Measurements from ENCODE around the gene CROCC2. TPM values are rescaled to one million over a fixed set of nuclear protein-coding genes. Genes with fewer than 3 reads are reported as not detected.

CROCC2 gene
- total RNA-seq, 4 donors from 2014 or later: 0.07 TPM; not detected in 3

- H3K27ac ChIP-seq: no peak overlapping the region
- H3K27me3 ChIP-seq: no peaks in the 10 kb centered on the region
- no peak for TF ChIP-seq CTCF (IDR thresholded peaks at IDR 0.05 in 4 of 5, conservative IDR thresholded peaks at IDR 0.05 in 1 of 5)
- no peak for TF ChIP-seq POLR2A (IDR thresholded peaks at IDR 0.05)
- intact Hi-C loops (cut with DNase I; ENCODE audit: low total_unique reads): no loop called here
- H3K9me3 ChIP-seq: no peaks in the 10 kb centered on the region
- H3K4me1 ChIP-seq: no peaks in the 10 kb centered on the region
- DNase-seq: peak; percentile 1 to 10
- in situ Hi-C loops (cut with MboI; ENCODE audit: low sequenced_read_pairs in 4 of 4): no loop called here
- no peaks in the 10 kb centered on the region for H3K36me3 ChIP-seq
- H3K4me3 ChIP-seq: no peak overlapping the region
- ATAC-seq: no peak
Observed at GRCh38 chr2:240922245-240922981, 16.3 kb downstream of the CROCC2 start.

- Histone ChIP-seq H3K4me1 (no peaks in the 10 kb centered on the region), H3K36me3 (no peaks in the 10 kb centered on the region), H3K4me3 (no peak overlapping the region), H3K27ac (no peak overlapping the region), H3K9me3 (no peaks in the 10 kb centered on the region), H3K27me3 (no peaks in the 10 kb centered on the region)
- DNase-seq (peak in 1 of 2 donors; percentile 5), ATAC-seq (no peak)
- TF ChIP-seq POLR2A (IDR thresholded peaks at IDR 0.05) (no peak), CTCF (IDR thresholded peaks at IDR 0.05 in 4 of 5, conservative IDR thresholded peaks at IDR 0.05 in 1 of 5) (no peak)
- in situ Hi-C loops (cut with MboI; ENCODE audit: low sequenced_read_pairs in 4 of 4): no loop called here
- intact Hi-C loops (cut with DNase I; ENCODE audit: low total_unique reads): no loop called here
Observed at GRCh38 chr2:240922982-240923537, 16.9 kb downstream of the CROCC2 start.

- H3K27ac ChIP-seq: no peak overlapping the region
- in situ Hi-C loops (cut with MboI; ENCODE audit: low sequenced_read_pairs in 4 of 4) (no loop called here), intact Hi-C loops (cut with DNase I; ENCODE audit: low total_unique reads) (no loop called here)
- no peak overlapping the region for H3K4me3 ChIP-seq
- H3K27me3 ChIP-seq: no peaks in the 10 kb centered on the region
- no peaks in the 10 kb centered on the region for H3K4me1 ChIP-seq
- no peak for TF ChIP-seq CTCF (IDR thresholded peaks at IDR 0.05 in 4 of 5, conservative IDR thresholded peaks at IDR 0.05 in 1 of 5)
- no peak for TF ChIP-seq POLR2A (IDR thresholded peaks at IDR 0.05)
- DNase-seq (peak; percentile 1 to 4), ATAC-seq (no peak)
- H3K36me3 ChIP-seq: no peaks in the 10 kb centered on the region
- H3K9me3 ChIP-seq: no peaks in the 10 kb centered on the region
Observed at GRCh38 chr2:240925191-240925567, 19.0 kb downstream of the CROCC2 start.

- TF ChIP-seq POLR2A (IDR thresholded peaks at IDR 0.05): no peak
- no peak for TF ChIP-seq CTCF (IDR thresholded peaks at IDR 0.05 in 4 of 5, conservative IDR thresholded peaks at IDR 0.05 in 1 of 5)
- no peaks in the 10 kb centered on the region for H3K4me1 ChIP-seq
- no peaks in the 10 kb centered on the region for H3K27me3 ChIP-seq
- ATAC-seq: no peak
- no peaks in the 10 kb centered on the region for H3K9me3 ChIP-seq
- intact Hi-C loops (cut with DNase I; ENCODE audit: low total_unique reads) (no loop called here), in situ Hi-C loops (cut with MboI; ENCODE audit: low sequenced_read_pairs in 4 of 4) (no loop called here)
- H3K36me3 ChIP-seq: no peaks in the 10 kb centered on the region
- peak; percentile 1 to 6 for DNase-seq
- H3K4me3 ChIP-seq: no peak overlapping the region
- no peak overlapping the region for H3K27ac ChIP-seq
Observed at GRCh38 chr2:240925568-240926515, 19.7 kb downstream of the CROCC2 start.
